Measurements from ENCODE around the gene SYTL2. TPM values are rescaled to one million over a fixed set of nuclear protein-coding genes. Genes with fewer than 3 reads are reported as not detected.

SYTL2 gene
- polyA plus RNA-seq, 1 donor from 2014 or later, result 2.3 TPM

- Histone ChIP-seq H3K9ac (ENCODE audit: low read length) (no peak overlapping the region), H4K20me1 (ENCODE audit: insufficient read depth) (no peaks in the 10 kb centered on the region), H3K27me3 (ENCODE audit: insufficient read depth, low read depth, low read length) (peaks cover 22% of the 10 kb centered on the region), H3K9me2 (ENCODE audit: insufficient read depth, low read length) (no peaks in the 10 kb centered on the region), H2AFZ (ENCODE audit: low read depth, low read length) (peak overlapping the region; percentile 25), H3K4me3 (ENCODE audit: low read length) (peak overlapping the region; percentile 77), H3K36me3 (ENCODE audit: insufficient read depth, low read length) (no peaks in the 10 kb centered on the region), H3K27ac (ENCODE audit: low read length) (no peak overlapping the region), H3F3A (ENCODE audit: insufficient read depth, low read length, poor library complexity, severe bottlenecking) (no peaks in the 10 kb centered on the region), H3K9me3 (ENCODE audit: low read length) (no peaks in the 10 kb centered on the region), H3K79me2 (replicated peaks; ENCODE audit: insufficient read depth, low read length) (no peaks in the 10 kb centered on the region), H3K4me2 (ENCODE audit: low read length) (peak overlapping the region; percentile 81)
- TF ChIP-seq POLR2AphosphoS5 (IDR thresholded peaks at IDR 0.05) (no peak), CTCF (IDR thresholded peaks at IDR 0.05; ENCODE audit: poor library complexity, severe bottlenecking) (no peak), EZH2 (IDR thresholded peaks at IDR 0.05; ENCODE audit: borderline replicate concordance, insufficient read depth, low read length, poor library complexity, severe bottlenecking) (no peak), EP300 (conservative IDR thresholded peaks at IDR 0.05; ENCODE audit: poor library complexity, severe bottlenecking) (no peak), REST (IDR thresholded peaks at IDR 0.05; ENCODE audit: borderline replicate concordance) (no peak)
Measured at GRCh38 chr11:85811624-85812023, 683 bp upstream of the SYTL2 start.

- Histone ChIP-seq H4K20me1 (ENCODE audit: insufficient read depth) (no peaks in the 10 kb centered on the region), H3K9me3 (ENCODE audit: low read length) (no peaks in the 10 kb centered on the region), H3K27me3 (ENCODE audit: insufficient read depth, low read depth, low read length) (peaks cover 22% of the 10 kb centered on the region), H3K4me2 (ENCODE audit: low read length) (no peak overlapping the region), H2AFZ (ENCODE audit: low read depth, low read length) (no peak overlapping the region), H3K27ac (ENCODE audit: low read length) (no peak overlapping the region), H3K36me3 (ENCODE audit: insufficient read depth, low read length) (no peaks in the 10 kb centered on the region), H3K79me2 (replicated peaks; ENCODE audit: insufficient read depth, low read length) (no peaks in the 10 kb centered on the region), H3K4me3 (ENCODE audit: low read length) (peak overlapping the region; percentile 77), H3F3A (ENCODE audit: insufficient read depth, low read length, poor library complexity, severe bottlenecking) (no peaks in the 10 kb centered on the region), H3K9me2 (ENCODE audit: insufficient read depth, low read length) (no peaks in the 10 kb centered on the region), H3K9ac (ENCODE audit: low read length) (peak overlapping the region; percentile 48)
- TF ChIP-seq RAD21 (conservative IDR thresholded peaks at IDR 0.05) (no peak), POLR2AphosphoS5 (IDR thresholded peaks at IDR 0.05) (no peak), EZH2 (IDR thresholded peaks at IDR 0.05; ENCODE audit: borderline replicate concordance, insufficient read depth, low read length, poor library complexity, severe bottlenecking) (no peak), MXI1 (conservative IDR thresholded peaks at IDR 0.05; ENCODE audit: poor library complexity, severe bottlenecking) (no peak), CTCF (IDR thresholded peaks at IDR 0.05; ENCODE audit: poor library complexity, severe bottlenecking) (no peak), TAF1 (IDR thresholded peaks at IDR 0.05; ENCODE audit: low read depth) (no peak), SMC3 (conservative IDR thresholded peaks at IDR 0.05; ENCODE audit: poor library complexity) (no peak), EP300 (conservative IDR thresholded peaks at IDR 0.05; ENCODE audit: poor library complexity, severe bottlenecking) (no peak), REST (IDR thresholded peaks at IDR 0.05; ENCODE audit: borderline replicate concordance) (no peak)
Measured at GRCh38 chr11:85810521-85810870, 445 bp downstream of the SYTL2 start.

Data from neural cell (in vitro differentiated cells).